Epithelial cell of esophagus (primary cell): ENCODE measurements around the gene NUTM2G.
A peak's percentile ranks its signal among the peaks of the same experiment; 100 is the strongest.
"Not testable (repeated sequence)": the region's sequence is repeated elsewhere in the genome, so short reads cannot be mapped to it uniquely, and the experiment has no call there.

Source experiments
- DNase-seq: peaks from one replicate; pipeline ENCODE4 v3.0.0; 2010; ENCODE audit warnings: low read depth
- H3K4me3 ChIP-seq: 2 replicates; pipeline ENCODE4 v1.5.1; 2011; ENCODE audit warnings: mild to moderate bottlenecking, low read length, control low read depth
- CTCF ChIP-seq: IDR thresholded peaks from 2 replicates; pipeline ENCODE4 v1.5.1; 2011; ENCODE audit warnings: low read depth, mild to moderate bottlenecking, low read length, control low read depth, inconsistent platforms; ENCODE audit not compliant: insufficient read depth; ENCODE audit errors: missing control alignments

The NUTM2G gene, protein sequence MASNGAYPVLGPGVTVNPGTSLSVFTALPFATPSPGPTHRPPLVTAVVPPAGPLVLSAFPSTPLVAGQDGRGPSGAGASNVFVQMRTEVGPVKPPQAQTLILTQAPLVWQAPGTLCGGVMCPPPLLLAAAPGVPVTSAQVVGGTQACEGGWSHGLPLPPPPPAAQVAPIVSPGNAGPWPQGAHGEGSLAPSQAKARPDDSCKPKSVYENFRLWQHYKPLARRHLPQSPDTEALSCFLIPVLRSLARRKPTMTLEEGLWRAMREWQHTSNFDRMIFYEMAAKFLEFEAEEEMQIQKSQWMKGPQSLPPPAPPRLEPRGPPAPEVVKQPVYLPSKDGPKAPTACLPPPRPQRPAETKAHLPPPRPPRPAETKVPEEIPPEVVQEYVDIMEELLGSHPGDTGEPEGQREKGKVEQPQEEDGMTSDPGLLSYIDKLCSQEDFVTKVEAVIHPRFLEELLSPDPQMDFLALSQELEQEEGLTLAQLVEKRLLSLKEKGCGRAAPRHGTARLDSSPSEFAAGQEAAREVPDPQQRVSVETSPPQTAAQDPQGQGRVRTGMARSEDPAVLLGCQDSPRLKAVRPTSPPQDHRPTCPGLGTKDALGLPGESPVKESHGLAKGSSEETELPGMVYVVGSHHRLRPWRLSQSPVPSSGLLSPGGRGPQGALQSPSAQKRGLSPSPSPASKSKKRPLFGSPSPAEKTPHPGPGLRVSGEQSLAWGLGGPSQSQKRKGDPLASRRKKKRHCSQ

DNA sequence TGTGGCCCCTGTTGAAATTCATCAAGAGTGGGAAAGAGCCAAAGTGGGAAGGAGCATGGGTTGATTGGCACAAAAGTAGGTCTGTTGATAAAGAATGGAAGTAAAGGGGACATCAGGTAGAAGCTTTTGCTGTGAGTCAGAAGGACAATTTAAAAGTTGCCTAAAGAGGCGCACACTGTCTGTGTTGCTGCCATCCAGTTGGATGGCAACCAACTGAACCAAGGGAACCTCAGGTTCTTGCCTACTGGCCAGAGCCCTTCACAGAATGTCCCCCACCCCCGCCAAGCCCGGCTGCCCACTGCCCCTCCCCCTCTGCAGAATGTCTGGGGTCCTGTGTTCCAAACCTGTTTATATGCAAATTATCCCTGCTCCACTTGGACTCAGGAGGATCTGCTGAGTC lies at the start of gene NUTM2G:
NUTM2G (plus strand) TSS at position 301 of the 400 bp plus-strand sequence. CDS start 182 bp downstream, outside the sequence.
- not testable (repeated sequence) for DNase-seq

GRCh38 chr9:96883922-96884321 lies 44.7 kb upstream of the NUTM2G start:
- TF ChIP-seq CTCF, result no peak
- H3K4me3 ChIP-seq, result no peak overlapping the region
- DNase-seq, result no peak

More for the DNA sequence above, at the start of gene NUTM2G:
- not testable (repeated sequence) for H3K4me3 ChIP-seq

GRCh38 chr9:96884443-96884842 lies 44.2 kb upstream of the NUTM2G start:
- H3K4me3 ChIP-seq, result no peak overlapping the region
- no peak for TF ChIP-seq CTCF
- DNase-seq, result peak; percentile 93

DNA sequence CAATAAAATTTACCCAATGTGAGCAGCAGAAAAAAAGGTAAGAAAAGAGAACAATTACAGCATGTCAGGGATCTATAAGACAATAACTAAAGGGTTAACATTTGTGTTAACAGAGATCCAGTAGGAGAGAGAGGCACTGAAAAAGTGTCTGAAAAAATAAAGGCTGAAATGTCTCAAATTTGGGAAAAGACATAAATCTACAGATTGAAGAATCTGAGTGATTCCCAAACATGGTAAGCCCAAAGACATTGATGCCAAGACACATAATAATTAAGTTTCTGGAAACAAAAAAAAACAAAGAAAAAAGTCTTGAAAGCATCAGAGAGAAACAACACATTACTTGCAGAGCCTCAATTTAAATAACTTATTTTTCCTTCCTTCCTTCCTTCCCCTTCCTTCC lies 43.2 kb upstream of the NUTM2G start:
- no peak for TF ChIP-seq CTCF
- no peak overlapping the region for H3K4me3 ChIP-seq
- no peak for DNase-seq

- no peak for DNase-seq
- TF ChIP-seq CTCF, result no peak
- H3K4me3 ChIP-seq, result no peak overlapping the region
Observed at GRCh38 chr9:96888591-96888990, 40.1 kb upstream of the NUTM2G start.

GRCh38 chr9:96892131-96892530 lies 36.5 kb upstream of the NUTM2G start:
- no peak for TF ChIP-seq CTCF
- no peak for DNase-seq
- H3K4me3 ChIP-seq, result no peak overlapping the region

DNA sequence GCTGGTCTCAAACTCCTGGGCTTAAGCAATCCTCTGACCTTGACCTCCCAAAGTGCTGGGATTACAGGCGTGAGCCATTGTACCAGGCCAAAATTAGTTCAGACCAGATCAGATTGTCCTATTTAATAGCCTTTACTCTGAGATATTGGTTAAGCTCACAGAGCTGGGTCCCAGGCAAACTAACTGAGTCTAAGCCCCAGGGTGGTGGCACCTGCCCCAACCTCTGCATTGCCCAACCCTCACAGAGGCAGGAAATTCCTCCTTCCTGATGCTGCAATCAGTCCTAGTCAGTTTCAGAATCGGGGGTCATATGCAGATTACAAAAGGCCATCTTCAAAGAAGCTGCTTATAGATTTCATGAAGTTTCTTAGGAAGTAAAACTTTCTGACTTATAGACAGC lies 28.6 kb upstream of the NUTM2G start:
- H3K4me3 ChIP-seq, DNase-seq: not testable (repeated sequence)

DNA sequence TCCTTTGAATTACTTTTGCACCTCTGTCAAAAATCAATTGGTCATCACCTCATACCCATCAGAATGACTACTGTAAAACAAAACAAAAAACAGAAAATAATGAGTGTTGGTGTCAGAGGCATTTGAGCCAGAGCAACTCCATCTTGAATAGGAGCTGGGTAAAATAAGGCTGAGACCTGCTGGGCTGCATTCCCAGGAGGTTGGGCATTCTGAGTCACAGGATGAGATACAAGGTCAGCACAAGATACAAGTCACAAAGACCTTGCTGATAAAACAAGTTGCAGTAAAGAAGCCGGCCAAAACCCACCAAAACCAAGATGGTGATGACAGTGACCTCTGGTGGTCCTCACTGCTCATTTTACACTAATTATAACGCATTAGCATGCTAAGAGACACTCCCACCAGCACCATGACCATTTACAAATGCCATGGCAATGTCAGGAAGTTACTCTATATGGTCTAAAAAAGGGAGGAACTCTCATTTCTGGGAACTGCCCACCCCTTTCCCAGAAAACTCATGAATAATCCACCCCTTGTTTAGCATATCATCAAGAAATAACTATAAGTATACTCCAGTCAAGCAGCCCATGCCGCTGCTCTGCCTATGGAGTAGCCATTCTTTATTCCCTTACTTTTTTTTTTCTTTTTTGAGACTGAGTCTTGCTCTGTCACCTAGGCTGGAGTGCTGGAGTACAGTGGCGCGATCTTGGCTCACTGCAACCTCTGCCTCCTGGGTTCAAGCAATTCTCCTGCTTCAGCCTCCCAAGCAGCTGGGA lies 23.5 kb upstream of the NUTM2G start:
- H3K4me3 ChIP-seq, result not testable (repeated sequence)
- peak; percentile 38 for DNase-seq

- not testable (repeated sequence) for H3K4me3 ChIP-seq, DNase-seq
Observed at GRCh38 chr9:96908479-96908878, 20.2 kb upstream of the NUTM2G start.

- not testable (repeated sequence) for H3K4me3 ChIP-seq, DNase-seq
Observed at GRCh38 chr9:96915539-96915938, 13.1 kb upstream of the NUTM2G start.

DNA sequence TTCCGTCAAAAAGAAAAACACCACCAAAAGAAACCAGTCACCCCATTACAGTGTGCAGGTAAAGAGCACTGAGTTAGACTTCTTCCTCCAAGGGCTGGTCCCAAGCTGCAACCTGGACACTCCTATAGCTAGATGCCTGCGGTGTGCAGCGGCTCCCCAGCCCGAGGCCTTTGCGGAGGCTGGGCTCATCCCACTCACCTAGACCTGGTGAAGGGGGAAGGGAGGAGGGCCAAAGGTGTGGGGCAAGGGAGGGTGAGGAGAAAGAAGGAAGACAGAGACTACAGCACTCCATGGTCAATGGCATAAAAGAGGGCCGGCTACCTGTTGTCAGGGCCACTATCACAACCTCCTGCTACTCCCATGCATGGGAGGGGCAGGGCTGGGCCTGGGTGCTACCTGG lies 12.1 kb upstream of the NUTM2G start:
- DNase-seq, H3K4me3 ChIP-seq: not testable (repeated sequence)

DNA sequence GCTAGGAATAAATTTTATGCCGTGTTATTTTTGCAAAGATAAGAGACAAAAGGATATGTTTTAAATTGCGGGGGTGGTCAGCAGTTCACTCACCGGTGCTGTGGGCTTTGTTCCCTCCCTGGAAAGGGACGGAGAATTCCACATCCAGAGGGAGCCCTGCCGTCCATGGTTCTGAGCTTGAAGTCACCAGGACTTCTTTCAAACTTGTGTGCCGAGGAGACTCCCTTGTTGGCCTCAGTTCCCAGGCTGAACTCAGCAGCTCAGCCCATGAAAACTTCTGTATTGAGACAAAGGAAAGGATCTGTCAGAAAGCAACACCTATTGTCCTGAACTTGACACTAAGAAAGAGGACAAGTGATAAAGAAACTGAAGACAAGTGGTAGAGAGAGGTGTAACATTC lies 10.1 kb upstream of the NUTM2G start:
- H3K4me3 ChIP-seq, DNase-seq: not testable (repeated sequence)
